ENCODE measurements around the gene VARS1.
A peak's percentile ranks its signal among the peaks of the same experiment; 100 is the strongest.

The VARS1 gene

DNA sequence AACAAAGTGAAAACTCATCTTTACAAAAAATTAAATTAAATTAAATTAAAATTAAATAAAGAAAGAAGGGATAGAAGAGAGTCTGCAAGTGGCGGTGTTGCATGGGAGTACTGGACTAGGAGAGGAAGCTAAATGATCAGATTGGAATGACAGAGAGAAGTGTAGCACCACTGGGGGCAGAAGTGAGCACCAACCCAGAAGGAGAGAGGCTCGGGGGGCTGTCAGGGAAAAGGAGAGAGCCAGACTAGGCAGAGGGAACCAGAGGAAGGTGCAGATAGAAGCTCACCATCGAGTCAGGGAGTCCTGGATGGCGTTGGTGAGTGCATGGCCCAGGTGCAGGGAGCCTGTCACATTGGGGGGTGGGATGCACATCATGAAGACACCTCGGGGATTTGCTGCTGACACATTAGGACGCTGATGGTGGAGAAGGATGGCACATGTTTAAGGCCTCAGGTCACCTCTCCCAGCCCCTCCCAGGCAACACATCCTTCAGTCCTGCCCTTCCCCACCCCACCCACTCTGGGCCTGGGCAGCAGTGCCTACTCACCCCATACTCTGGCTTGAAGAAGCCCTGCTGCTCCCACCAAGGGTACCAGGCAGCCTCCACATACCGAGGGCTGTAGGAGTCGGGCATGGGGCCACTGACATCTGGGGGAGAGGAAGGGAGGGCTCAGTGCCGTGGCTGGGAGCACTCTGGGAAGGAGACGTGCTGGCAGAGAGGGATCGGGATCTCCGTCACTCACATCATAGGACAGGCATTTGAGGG is 4.0 kb downstream of the VARS1 start:
- TF ChIP-seq, protein P1, sequence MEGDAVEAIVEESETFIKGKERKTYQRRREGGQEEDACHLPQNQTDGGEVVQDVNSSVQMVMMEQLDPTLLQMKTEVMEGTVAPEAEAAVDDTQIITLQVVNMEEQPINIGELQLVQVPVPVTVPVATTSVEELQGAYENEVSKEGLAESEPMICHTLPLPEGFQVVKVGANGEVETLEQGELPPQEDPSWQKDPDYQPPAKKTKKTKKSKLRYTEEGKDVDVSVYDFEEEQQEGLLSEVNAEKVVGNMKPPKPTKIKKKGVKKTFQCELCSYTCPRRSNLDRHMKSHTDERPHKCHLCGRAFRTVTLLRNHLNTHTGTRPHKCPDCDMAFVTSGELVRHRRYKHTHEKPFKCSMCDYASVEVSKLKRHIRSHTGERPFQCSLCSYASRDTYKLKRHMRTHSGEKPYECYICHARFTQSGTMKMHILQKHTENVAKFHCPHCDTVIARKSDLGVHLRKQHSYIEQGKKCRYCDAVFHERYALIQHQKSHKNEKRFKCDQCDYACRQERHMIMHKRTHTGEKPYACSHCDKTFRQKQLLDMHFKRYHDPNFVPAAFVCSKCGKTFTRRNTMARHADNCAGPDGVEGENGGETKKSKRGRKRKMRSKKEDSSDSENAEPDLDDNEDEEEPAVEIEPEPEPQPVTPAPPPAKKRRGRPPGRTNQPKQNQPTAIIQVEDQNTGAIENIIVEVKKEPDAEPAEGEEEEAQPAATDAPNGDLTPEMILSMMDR (IDR thresholded peaks at IDR 0.05; ENCODE audit: control insufficient read depth, insufficient read depth, low read depth, low read length, missing control alignments): peak; percentile 73
- no peak overlapping the region for H3K4me3 ChIP-seq (ENCODE audit: control insufficient read depth, low read depth, low read length)
- no peak for DNase-seq (ENCODE audit: low read depth)

DNA sequence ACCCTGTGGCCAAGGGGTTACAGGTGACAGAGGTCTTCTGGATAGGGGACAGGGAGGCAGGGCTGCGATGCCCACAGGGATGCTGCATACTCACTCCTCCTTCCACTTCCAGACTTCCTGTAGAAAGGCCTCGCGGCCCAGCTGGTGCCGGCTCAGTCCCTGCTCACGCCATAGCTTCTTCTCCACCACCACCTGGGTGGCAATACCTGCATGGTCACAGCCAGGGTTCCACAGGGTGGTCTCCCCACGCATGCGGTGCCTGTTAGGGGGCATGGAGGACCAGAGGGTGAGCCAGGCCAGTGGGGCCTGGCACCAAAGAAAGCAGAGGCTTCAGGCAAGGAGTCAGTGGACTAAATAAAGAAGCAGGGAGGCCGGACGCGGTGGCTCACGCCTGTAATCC is 10.1 kb downstream of the VARS1 start:
- TF ChIP-seq, protein P1 (IDR thresholded peaks at IDR 0.05; ENCODE audit: control insufficient read depth, insufficient read depth, low read depth, low read length, missing control alignments): no peak
- no peak overlapping the region for H3K4me3 ChIP-seq (ENCODE audit: control insufficient read depth, low read depth, low read length)
- no peak for DNase-seq (ENCODE audit: low read depth)

DNA sequence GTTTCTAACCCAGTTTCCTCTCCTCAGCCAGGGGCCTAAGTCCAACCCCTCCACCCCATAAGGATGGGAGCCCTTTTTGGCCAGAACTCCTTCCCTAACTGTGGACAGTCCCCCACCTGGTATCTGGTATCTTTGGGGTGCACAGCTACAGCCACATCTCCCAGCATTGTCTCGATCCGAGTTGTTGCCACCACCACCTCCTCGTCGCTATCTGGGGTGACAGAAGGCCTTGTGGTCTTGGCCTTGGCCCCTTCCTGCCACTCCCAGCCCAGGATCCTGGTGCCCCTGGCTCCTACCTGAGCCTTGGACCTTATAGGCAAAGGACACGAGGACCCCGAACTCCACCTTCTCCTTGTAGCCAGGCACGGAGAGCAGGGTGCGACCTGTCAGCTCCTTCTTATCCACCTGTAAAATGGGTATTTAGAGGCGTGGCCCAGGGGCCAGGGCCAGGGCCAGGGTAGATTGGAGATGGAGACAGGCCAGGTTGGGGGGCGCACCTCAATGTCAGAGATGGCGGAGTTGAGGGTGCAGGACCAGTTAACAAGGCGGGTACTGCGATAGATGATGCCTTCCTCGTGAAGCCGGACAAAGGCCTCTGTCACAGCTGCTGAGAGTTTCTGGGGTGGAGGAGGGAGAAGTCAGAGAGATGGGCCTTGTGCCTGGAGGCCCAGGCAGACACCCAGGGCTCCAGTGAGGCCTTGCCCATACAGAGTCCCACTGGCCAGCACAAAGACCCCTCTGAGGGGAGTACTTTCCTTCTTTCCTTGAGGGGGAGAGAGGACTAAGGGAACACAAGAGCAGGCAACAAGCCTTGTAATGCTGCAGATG is 11.2 kb downstream of the VARS1 start:
- DNase-seq (ENCODE audit: low read depth): no peak
- TF ChIP-seq, protein P1 (IDR thresholded peaks at IDR 0.05; ENCODE audit: control insufficient read depth, insufficient read depth, low read depth, low read length, missing control alignments): no peak
- H3K4me3 ChIP-seq (ENCODE audit: control insufficient read depth, low read depth, low read length): no peak overlapping the region

DNA sequence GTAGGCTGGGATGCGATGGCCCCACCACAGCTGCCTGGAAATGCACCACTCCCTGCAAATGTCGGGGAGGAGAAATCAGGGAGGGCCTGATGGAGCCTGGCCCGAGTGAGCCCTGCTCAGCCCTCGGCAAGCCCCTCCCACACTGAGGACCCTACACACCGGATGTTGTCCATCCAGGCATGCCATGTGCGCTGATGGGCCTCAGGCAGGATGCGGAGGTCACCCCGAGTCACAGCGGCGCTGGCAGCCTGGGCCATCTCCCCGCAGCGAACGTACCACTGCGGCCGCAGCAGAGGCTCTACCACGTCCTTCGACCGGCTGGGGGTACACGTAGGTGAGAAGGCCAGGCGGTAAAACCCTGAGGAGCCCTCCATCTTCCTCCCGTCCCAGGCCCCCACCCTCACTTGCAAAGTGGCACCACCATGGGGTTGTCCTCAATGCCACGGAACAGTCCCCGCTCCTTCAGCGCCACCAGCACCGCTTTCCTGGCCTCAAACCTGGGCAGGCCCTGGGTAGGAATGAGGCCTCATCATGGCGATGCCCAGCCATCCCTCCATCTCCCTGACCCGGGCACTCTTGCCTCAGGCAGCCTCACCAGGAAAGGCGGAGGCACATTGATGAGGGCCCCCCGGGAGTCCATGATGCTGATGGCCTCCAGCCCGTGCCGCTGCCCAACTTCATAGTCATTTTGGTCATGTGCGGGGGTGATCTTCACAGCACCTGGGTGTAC is 13.3 kb downstream of the VARS1 start:
- no peak for DNase-seq (ENCODE audit: low read depth)
- TF ChIP-seq, protein P1 (IDR thresholded peaks at IDR 0.05; ENCODE audit: control insufficient read depth, insufficient read depth, low read depth, low read length, missing control alignments): no peak
- H3K4me3 ChIP-seq (ENCODE audit: control insufficient read depth, low read depth, low read length): no peak overlapping the region

DNA sequence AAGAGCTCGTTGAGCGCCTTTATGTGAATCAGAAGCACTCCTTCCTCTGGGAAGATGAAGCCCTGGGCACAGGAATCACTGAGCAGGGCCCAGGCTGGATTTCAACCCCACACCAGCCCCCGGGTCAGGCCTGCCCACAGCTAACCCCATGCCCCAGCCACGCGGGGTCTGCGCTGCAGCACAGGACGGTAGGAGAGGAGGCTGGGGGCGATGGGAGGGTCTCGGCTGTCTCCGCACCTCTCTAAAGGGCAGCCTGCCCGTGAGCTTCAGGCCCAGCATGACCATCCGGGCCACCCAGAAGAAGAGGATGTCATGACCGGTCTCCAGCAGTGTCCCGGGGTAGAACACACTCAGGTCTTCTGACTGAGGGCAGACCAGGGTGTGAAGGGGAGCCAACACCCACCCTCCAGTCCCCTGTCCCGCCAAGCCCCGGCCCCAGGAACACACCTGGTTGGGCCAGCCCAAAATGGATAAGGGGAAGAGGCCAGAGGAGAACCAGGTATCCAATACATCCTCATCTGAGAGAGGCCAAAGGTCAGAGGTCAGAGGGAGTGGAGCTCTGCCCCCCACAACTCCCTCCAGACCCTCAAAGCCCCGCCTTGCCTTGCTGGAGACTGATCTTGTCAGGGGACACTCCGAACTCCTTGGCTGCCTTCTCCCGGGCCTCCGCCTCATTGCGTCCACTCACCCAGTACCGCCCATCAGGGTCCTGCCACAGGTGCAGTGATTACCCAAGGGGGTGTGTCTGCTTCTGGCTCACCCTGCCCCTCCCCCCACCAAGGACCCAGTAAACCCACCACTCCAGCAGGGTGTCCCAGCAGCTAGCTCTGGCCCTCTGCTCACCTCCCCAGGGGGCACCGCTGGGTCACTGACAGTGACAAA is 14.1 kb downstream of the VARS1 start:
- no peak overlapping the region for H3K4me3 ChIP-seq (ENCODE audit: control insufficient read depth, low read depth, low read length)
- DNase-seq (ENCODE audit: low read depth): no peak
- TF ChIP-seq, protein P1 (IDR thresholded peaks at IDR 0.05; ENCODE audit: control insufficient read depth, insufficient read depth, low read depth, low read length, missing control alignments): no peak

Measured in AG09309 (cell line).